HG03469 (cell line): ENCODE results near the gene ARL6IP4.
"Not testable (repeated sequence)": the region's sequence is repeated elsewhere in the genome, so short reads cannot be mapped to it uniquely, and the experiment has no call there.

ENCODE experiments used
- ATAC-seq: cut with Tn5 transposase; IDR thresholded peaks from one replicate; pipeline ENCODE4 v1.9.1; 2021; ENCODE audit warnings: mild to moderate bottlenecking, moderate library complexity, moderate number of reproducible peaks; ENCODE audit not compliant: unreplicated experiment

The ARL6IP4 gene

DNA sequence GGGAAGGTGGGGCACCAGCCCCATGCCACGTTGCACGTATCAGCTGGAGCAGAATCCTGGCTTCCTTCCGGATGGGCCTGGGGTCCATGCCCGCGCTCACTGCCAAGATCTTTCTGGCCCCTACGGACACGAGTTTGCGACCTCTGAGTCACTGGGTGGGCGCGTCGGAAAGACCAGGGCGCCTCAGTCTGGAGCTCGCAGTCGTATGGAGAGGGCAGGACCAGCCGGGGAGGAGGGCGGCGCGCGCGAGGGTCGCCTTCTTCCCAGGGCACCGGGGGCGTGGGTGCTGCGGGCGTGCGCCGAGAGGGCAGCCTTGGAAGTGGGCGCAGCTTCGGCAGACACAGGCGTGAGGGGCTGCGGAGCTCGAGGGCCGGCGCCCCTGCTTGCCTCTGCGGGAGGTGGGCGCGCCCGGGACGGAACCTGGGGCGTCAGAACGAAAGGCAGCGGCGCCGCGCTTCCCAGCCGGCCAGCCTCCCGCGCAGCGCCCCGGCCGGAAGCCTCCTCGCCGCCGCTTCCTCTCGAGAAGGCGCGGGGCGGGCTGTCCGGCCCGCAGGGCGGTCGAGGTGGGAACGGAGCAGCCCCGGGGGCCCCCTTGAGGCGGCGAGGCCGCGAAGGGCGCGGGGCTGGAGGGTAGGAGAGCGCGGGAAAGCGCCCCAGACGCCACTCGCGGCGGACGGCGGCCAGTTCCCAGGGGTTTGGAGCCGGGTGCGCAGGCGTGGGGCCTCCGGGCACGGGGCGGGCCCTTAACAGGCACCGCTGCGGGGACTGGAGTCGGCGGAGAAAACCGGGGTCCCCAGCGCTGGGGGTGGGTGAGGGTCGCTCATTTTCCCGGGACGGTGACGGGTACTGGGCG is at the start of gene ARL6IP4:
Gene ARL6IP4, plus strand, starts transcription at position 499 of the 853 bp plus-strand sequence. CDS start 459 bp downstream, outside the sequence.
- no peak for ATAC-seq

DNA sequence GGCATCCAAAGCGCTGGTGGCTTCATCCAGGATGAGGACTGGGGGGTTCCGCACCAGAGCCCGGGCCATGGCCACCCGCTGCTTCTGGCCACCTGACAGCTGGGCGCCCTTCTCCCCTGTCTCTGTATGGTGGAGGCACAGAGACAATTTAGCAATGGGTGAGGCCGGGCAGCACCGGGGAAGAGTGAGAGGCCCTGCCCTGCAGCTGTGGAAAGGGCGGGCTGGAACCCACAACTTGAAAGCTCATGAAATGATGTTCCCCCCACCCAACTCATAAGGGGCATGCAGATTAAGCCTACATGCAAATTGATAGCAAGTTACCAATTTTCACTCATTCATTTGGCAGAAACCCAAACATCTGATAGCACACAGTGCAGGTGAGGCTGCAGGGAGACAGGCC is 48.3 kb upstream of the ARL6IP4 start:
- ATAC-seq: no peak

DNA sequence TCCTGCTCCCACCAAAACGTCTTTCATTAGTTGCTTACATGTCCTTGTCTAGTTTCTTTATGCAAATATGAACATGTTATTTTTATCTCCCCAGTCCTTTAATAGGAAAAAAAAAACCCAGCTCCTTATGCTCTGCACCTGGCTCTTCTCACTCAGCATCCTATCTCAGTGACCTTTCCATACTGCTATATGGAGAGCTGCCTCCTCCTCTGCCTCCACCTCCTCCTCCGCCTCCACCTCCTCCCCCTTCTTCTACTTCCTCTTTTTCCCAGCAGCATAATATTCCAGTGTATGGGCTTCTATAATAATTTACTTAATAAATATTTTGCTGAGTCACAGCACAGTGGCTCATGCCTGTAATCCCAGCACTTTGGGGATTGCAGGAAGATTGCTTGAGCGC is 45.8 kb upstream of the ARL6IP4 start:
- ATAC-seq: no peak

DNA sequence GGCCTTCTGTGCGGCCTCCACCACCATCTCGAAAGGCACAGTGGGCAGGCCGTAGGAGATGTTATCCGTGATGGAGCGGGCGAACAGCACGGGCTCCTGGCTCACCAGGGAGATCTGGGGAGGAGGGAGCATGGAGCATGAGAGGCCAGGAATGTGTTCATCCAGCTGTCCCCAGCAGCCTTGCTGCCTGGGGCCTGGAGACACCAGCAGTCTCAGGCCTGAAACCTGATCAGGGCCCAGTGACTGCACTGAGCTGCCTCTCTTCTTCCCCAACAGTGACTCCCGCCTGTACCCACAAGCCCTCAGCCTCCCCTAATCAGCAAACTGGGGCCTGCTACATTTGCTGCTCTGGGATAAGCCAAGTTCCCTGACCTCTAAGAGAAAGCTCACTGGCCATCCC is 45.2 kb upstream of the ARL6IP4 start:
- ATAC-seq: no peak

DNA sequence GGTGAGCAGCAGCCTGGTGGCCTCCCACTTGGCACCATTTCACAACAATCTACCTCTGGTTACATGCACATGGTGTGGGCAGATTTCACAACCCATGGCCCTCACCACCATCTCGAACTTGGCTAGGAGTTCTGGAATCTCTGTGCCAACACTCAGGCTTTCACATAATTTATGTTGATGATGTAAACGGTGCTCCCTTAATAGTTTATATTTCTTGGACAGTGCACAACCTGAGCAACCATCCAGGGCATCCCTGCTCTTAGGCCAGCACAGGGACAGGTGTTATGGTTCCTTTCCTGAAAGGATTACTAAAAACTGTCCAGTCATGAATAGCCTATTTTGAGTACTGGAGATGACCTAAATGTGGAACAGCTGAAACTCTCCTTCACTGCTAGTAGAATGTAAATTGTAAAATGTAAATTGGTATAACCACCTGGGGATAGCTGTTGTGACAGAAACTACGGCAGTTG is 42.8 kb upstream of the ARL6IP4 start:
- no peak for ATAC-seq

DNA sequence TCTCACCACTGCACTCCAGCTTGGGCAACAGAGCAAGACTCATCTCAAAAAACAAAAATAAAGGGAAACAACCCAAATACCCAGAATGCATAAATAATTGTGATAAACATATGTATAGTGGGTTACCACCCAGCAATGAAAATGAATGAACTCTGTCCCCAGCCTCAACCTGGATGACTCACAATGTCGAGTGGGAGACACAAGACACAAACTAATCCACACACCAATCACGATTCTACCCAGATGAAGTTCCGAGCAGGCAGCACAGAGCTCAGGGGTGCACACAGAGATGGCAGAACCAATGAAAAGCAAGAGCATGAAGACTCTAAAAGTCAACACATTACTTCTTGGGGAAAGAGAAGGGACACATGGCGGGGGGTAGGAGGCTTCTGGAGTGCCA is 41.4 kb upstream of the ARL6IP4 start:
- no peak for ATAC-seq

DNA sequence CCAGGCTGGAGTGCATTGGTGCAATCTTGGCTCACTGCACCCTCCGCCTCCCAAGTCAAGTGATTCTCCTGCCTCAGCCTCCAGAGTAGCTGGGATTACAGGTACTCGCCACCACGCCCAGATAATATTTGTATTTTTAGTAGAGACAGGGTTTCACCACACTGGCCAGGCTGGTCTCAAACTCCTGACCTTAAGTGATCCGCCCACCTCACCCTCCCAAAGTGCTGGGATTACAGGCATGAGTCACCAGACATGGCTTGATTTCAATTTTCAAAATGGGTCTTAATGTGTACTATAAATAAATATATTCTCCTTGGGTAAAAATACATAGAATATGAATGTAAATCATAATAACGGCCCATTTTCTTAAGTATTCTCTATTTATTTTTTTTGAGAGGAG is 39.1 kb upstream of the ARL6IP4 start:
- ATAC-seq: not testable (repeated sequence)

DNA sequence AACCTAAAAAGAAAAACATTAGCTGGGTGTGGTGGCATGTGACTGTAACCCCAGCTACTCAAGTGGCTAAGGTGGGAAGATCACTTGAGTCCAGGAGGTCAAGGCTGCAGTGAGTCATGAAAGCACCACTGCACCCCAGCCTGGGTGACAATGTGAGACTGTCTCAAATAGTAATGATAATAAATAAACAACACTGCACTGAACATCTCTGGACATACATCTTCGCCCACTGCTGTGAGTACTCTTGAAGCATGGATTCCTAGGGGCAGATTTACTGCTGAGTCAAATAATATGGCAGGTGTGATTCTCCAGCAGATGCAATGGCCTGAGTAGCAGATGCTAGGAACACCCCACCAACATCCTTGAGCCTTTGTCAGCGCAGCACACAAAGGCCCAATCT is 37.8 kb upstream of the ARL6IP4 start:
- ATAC-seq: no peak

DNA sequence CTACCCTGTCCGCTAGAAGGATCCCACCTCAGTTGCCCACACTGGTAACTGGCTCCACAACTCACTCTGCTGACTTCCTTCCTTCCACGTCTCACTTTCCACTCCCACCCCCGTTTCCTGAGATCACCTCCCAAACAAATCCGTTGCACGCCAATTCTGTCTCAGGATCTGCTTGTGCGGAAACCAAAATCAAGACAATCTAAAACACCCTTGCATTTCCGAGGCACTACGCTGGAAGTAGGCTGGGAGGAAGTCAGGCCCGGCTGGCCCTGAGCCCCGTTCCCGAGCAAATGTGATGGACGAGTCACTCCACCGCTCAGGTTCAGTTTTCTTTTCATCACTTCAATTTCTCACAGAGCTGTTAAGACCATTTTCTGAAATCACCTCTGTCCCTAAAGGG is 37.3 kb upstream of the ARL6IP4 start:
- ATAC-seq: no peak

DNA sequence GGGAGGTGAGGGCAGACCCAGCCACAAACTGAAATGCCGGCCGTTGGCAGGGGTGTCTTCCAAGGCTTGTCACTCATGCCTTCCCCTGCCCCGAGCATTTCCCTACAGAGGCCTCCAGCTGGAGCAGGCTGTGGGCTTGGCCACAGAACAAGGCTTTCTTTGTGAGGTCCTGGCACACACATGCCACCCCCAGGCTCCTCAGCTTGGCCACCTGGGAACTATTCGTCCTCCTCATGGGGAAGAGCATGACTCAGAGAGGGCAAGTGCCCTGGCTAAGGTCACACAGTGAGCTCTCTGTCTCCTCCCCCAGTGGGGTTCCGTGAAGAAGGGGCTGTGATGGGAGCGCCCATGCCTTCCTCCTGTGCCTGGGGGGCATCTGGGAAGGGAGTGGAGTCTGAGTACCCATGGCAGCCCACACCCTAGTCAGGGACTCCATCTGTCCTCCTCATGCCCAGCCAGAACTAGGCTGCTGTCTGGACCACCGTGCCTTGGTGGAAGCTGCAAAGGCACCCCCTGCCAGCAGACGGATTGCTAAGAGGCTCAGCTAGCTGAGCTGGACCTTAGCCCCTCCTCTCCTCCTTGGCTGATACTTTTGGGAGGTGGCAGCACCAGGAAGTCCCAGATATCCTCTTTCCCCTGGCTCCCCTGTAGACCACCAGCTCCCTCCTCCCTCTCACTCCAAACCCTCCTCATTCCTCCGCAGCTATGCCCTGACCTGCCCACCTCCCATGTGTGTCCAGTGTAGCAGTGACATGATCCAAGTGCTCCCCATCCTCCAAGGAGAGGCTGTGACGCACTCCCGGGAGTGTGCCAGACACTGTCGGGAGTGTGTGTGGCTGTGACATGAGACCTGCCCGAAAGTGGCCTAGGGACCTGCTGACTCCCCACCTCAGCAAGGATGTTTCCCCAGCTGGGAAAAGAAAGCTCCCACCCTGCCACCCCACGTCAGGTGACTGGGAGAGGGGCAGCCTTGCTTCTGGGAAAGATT is 35.6 kb upstream of the ARL6IP4 start:
- ATAC-seq: no peak

DNA sequence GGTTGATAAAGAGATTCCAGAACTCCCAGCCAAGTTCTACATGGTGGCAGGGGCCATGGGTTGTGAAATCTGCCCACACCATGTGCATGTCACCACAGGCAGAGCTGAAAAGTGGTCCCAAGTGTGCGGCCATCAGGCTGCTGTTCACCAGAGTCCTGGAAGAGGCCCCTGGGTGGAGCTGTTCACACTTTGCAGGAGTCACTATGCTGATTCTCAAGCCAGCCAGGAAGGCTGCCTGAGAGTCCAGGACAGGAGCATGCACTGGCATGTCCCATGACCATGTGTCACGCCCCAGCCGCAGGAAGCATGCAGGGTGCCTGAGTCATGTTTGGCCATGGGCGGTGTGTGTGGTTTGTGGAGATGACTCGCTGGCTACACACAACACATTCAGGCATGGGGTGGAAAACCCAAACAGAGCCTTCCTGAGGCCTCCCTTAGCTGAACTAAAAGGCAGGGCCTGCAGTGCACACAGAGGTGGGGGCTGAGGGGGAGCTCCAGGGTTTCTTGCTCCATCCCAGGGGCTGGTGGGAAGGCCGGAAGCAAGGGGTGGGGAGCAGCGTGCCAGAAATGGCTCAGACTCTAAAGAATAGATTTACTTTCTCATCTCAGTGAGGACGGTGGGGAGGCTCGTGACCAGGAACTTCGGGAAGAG is 33.7 kb upstream of the ARL6IP4 start:
- ATAC-seq: peak; percentile 53

DNA sequence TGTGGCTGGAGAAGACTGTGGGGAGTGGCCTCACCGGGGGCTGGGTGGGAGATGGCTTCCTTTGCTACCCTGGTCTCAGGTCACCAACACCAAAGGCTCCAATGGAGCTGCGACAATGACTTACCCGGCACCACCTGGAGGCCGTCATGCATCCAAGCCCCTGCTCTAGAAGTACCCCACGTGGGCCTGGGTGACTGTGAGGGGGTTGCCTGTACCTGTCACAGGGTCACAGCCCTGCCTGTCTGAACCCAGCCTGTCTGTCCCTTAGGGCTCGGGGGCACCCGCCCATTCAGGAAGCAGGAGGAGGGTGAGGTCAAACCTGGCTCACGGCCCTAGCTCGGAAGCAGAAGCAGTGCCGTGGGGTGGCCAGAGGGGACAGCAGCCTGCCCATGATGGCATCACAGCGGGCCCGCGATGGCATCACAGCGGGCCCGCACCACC is 33.1 kb upstream of the ARL6IP4 start:
- ATAC-seq: no peak

DNA sequence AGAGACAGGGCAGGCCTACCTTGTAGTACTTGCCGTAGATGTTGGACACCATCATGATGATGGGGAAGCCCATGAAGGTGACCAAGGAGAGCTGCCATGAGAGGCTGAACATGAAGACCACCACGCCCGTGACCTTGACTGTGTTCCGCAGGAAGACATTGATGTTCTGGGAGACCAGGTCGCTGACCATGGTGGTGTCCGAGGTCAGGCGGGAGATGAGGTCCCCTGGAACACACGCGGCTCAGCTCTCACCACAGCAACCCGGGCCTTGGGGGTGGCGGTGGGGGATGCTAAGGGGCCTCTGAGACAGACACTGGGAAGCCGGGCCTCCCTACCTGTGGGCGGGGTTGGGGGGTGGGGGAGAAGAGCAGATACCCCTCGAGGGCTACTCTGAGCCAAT is 31.9 kb upstream of the ARL6IP4 start:
- no peak for ATAC-seq

DNA sequence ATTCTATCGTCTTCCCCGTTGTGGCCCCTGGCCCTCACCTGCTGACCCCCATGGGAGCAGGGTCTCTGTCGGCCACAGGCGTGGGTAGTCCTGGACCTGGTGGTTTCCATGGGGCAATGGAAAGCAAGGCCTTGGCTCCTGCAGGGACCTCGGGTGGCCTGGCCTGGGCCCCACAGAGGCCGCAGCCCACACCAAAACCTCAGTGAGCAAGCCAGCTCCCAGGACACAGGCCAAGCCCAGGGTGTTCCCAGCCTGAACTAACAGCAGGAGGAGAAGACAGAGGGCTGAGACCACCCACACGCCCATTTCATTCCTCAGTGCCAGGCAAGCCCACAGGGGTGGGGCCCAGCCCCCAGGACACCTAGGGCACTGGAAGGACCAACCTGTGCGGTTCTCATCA is 31.1 kb upstream of the ARL6IP4 start:
- ATAC-seq: no peak

DNA sequence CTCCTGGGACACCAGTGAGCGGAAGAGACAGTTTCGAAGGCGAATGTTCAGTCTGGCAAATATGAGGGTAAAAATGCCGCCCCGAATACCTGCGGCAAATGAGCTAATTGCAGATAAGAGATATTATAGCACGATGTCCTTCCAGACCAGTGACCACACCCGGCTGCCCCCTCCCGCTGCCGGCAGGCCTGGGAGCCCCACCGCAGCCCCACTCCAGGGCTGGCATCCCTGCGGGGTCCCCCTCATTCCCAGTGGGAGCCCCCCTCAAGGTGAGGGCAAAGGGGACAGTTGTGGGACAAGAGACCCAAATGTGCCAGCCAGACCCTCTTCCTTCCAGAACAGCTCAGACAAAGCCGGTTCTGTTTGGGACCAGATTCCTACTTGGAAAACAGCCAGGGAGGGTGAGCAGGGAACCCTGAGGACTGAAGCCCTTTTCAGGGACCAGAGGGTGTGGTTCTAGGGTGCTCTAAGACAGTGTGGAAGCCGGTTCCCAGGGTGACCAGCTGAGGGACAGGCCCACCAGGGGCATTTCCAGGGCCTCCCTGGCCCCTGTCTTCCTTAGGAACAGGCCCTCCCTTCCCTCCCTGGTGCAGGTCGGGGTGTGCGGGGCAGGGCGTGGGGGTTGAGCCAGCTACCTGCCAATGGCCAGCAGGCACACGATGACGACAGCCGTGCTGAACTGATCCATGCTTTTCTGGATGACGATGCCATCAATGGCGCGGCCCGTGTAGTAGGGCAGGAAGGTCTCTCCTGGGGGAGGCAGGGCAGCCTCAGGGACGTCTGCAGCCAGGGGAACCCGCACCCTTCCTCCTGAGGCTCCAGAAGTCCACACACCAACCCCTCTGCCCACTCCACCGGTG is 30.4 kb upstream of the ARL6IP4 start:
- no peak for ATAC-seq

DNA sequence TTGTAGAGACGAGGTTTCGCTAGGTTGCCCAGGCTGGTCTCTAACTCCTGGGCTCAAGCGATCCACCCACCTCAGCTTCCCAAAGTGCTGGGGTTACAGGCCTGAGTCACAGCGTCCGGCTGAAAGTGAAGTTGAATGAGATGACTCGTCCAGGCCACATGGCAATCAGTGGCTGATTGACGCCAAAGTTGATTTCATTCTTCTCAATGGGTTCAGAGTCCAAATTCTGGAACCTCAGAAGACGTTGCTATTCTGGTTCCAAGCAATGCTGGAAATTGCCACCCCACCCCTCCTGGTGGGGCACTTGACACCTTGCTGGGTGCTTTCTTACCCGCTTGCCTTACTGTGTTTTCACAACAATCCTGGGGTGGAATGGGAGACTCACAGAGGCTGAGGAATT is 29.1 kb upstream of the ARL6IP4 start:
- ATAC-seq: no peak

DNA sequence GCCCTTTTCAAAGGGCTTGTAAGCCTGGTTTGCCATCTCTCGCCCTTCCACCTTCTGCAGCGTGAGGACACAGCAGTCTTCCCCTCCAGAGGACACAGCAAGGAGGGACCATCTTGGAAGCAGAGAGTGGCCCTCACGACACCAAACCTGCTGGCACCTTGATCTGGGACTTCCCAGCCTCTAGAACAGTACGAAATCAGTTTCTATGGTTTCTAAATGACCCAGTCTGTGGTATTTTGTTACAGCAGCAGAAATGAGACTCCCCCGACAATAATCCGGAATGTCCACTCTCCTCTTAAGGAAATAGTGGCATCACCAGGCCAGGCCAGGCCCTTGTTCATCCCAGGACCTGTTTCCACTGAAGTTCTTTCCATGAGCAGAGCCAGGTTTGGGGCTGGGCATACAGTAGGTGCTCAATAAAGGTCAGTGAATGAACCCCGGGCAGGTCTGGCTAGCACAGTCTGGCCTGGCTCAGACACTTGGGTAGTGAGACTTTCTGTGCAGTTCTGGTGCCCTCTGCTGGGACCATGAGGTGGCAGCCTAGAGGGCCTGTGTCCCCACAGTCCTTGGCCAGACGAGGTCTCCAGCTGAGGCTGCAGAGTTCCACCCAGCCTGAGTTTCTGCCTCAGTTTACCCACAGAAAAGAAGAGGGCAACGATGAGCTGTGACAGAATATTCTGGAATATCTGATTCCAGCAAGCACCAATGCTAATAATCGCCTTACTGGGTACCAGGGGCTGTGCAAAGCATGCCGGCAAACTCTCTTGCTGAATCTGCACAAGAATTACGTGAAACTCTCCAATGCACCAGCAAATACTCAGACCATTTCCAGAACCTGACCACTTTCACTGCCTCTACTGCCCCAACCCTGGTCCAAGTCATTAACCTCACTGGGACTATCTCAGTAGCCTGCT is 28.2 kb upstream of the ARL6IP4 start:
- no peak for ATAC-seq

DNA sequence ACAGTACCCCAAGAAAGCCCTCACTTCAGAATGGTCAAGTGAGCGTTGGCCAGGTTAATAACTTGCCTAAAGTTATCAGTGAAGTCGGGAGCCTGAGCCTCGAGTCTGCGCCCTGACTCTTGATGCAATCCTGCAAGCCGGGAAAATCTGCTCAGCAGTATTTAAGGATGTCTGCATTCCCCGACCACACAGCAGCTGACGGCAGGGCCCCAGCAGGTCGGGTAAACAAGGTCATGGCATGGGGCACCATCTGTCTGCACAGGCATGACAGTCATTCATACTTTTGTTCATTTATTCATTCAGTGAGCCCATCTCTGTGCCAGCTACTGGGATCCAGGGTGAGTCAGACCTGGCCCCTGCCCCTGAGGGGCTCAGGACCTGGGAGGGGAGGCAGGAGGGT is 25.3 kb upstream of the ARL6IP4 start:
- ATAC-seq: no peak

DNA sequence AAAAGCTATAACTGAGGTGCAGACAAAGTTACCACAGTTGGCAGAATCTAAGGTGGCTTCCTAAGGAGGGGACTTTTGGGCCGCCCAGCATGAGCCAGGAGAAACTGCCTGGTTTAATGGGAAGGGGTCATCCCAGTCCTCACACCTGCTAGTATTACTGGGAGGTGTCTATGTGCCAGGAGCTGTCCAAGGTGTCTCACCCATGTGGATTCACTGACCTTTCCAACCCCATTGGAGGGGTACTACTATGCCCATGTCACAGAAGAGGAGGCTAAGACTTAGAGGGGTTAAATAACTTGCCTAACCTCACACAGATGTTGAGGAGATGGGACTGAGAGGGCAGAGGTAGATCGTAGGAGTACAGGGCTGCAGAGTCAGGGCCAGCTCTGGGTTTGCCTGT is 24.4 kb upstream of the ARL6IP4 start:
- no peak for ATAC-seq
